Breast epithelium (tissue), 3 donors: ENCODE data around the gene SLC37A1.

Experiments used
- POLR2A ChIP-seq: fragments of 450-650 bp; IDR thresholded peaks from one replicate; pipeline ENCODE4 v1.6.1; 2016; ENCODE audit warnings: antibody characterized with exemption, mild to moderate bottlenecking, moderate library complexity
- POLR2AphosphoS5 ChIP-seq, 3 donors: sonication (generic); formaldehyde crosslinking; IDR thresholded peaks; one replicate each; pipeline ENCODE4 v1.6.1; 2017; ENCODE audit warnings: antibody characterized with exemption in 3 of 3
- TF ChIP-seq, protein P1 (sequence below), 3 donors: fragments of 450-650 bp; IDR thresholded peaks; one replicate each; pipeline ENCODE4 v1.5.1; 2016 to 2017; ENCODE audit warnings: antibody characterized with exemption in 3 of 3, mild to moderate bottlenecking in 3 of 3, moderate library complexity in 3 of 3

DNA sequence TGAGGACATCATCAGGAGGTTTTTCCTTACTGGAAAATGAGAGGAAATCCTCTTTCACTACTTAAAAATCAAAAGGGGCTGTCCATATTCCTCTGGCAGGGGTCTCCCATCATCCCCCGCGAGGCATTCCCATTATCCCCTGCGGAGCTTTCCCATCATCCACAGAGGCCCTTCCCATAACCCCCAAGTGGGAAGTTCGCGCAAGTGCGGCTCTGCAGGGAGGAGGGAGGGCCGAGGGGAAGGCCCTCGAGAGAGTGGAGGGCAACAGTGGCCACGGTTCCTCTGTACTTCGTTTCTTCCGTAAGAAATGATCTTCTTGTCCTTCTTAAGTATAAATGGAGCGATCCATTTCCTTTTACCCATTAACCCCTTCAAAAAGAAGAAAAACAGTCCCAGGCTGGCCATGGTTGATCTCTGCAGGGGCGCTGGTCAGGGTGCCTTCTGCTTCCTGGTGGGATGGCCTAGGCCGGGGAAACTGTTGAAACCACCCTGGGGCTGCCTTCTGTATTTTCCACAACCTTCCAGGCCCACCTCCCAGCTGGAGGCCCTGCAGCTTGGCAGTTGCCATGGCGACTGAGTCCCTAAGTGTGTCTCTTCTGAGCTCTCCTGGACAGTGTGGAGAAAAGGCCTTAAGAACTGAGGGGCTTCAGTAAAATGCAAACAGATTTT lies 14.1 kb upstream of the SLC37A1 start:
- TF ChIP-seq, protein P1, sequence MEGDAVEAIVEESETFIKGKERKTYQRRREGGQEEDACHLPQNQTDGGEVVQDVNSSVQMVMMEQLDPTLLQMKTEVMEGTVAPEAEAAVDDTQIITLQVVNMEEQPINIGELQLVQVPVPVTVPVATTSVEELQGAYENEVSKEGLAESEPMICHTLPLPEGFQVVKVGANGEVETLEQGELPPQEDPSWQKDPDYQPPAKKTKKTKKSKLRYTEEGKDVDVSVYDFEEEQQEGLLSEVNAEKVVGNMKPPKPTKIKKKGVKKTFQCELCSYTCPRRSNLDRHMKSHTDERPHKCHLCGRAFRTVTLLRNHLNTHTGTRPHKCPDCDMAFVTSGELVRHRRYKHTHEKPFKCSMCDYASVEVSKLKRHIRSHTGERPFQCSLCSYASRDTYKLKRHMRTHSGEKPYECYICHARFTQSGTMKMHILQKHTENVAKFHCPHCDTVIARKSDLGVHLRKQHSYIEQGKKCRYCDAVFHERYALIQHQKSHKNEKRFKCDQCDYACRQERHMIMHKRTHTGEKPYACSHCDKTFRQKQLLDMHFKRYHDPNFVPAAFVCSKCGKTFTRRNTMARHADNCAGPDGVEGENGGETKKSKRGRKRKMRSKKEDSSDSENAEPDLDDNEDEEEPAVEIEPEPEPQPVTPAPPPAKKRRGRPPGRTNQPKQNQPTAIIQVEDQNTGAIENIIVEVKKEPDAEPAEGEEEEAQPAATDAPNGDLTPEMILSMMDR (IDR thresholded peaks at IDR 0.05), result no peak
- TF ChIP-seq POLR2A (no peak), POLR2AphosphoS5 (IDR thresholded peaks at IDR 0.05) (no peak)
